ENCODE measurements around the gene ZMYND15.

GRCh38 chr17:4710693-4711634 lies 28.7 kb upstream of the ZMYND15 start:
- TF ChIP-seq CTCF (IDR thresholded peaks at IDR 0.05; ENCODE audit: poor library complexity, severe bottlenecking) (no peak), POLR2AphosphoS5 (IDR thresholded peaks at IDR 0.05) (no peak)
